Mucosa of rectum (tissue), 2 donors: ENCODE data around the gene SHROOM1.
A peak's percentile ranks its signal among the peaks of the same experiment; 100 is the strongest.

Experiments
- H3K27ac ChIP-seq, 2 donors: one replicate each; pipeline ENCODE4 v1.7.0; 2013; ENCODE audit warnings: inconsistent platforms in 2 of 2, low read depth in 2 of 2, low read length in 2 of 2
- H3K27me3 ChIP-seq, 2 donors: one replicate each; pipeline ENCODE4 v1.7.0; 2013; ENCODE audit warnings: low read length in 2 of 2; ENCODE audit not compliant: control insufficient read depth in 2 of 2, insufficient read depth in 2 of 2
- H3K36me3 ChIP-seq, 2 donors: one replicate each; pipeline ENCODE4 v1.7.0; 2013; ENCODE audit warnings: low read length in 2 of 2; ENCODE audit not compliant: control insufficient read depth in 2 of 2, insufficient read depth in 2 of 2
- H3K4me1 ChIP-seq, 2 donors: one replicate each; pipeline ENCODE4 v1.7.0; 2013; ENCODE audit warnings: low read length in 2 of 2, mild to moderate bottlenecking in 1 of 2; ENCODE audit not compliant: control insufficient read depth in 2 of 2, insufficient read depth in 2 of 2
- H3K4me3 ChIP-seq, 2 donors: one replicate each; pipeline ENCODE4 v1.7.0; 2013; ENCODE audit warnings: low read length in 2 of 2
- H3K9ac ChIP-seq, 2 donors: one replicate each; pipeline ENCODE4 v1.7.0; 2013; ENCODE audit warnings: low read length in 2 of 2, low read depth in 1 of 2, mild to moderate bottlenecking in 1 of 2
- H3K9me3 ChIP-seq, 2 donors: one replicate each; pipeline ENCODE4 v1.7.0; 2013; ENCODE audit warnings: low read length in 2 of 2; ENCODE audit not compliant: control insufficient read depth in 2 of 2
- donor health status: healthy.
- donor health status: Normal muscosa, but diverticular disease.

The SHROOM1 gene

DNA sequence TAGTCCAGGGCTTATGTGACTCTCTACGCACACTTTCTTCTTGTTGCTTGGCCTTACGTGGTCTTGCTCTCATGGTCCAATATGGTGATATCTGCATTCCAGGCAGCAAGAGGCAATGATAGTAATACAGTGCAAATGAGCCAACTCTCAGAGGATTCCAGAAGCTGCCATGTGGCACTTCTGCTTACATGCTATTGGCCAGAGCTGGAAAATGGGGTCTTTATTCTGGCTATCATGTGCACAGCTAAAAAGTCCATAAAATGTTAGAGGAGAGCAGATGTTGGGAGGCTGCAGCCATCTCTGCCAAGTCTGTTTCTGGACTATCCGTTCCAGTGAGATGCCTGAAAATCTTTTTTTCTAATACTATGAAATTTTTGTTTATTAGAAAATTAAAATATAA lies 50.5 kb downstream of the SHROOM1 start:
- H3K9me3 ChIP-seq, result no peaks in the 10 kb centered on the region
- no peaks in the 10 kb centered on the region for H3K27me3 ChIP-seq
- H3K4me1 ChIP-seq, result peaks cover 13 to 16% of the 10 kb centered on the region in 2 donors
- no peaks in the 10 kb centered on the region for H3K36me3 ChIP-seq
- no peak overlapping the region for H3K4me3 ChIP-seq
- H3K27ac ChIP-seq, result no peak overlapping the region
- no peak overlapping the region for H3K9ac ChIP-seq

DNA sequence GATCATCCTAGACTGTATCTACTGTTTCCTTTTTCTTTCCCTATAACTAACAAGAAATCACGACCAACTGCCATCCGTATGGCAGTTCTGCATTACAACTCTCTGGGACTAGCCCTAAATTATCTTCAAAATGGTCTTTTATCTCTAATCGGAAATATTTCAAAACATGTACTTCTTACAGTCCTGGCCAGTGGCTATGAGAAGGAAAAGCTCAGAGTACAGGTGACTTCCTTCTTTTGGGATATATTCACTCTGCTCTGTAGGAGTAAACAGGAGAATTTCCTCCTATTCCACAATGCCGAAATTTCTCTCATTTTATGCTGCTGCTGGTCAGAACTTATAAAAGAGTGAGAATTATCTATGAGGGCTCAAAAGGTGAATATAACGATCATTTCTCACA lies 51.6 kb downstream of the SHROOM1 start:
- Histone ChIP-seq H3K9ac (no peak overlapping the region), H3K27me3 (no peaks in the 10 kb centered on the region), H3K4me1 (peaks cover 19 to 22% of the 10 kb centered on the region in 2 donors), H3K27ac (no peak overlapping the region), H3K4me3 (no peak overlapping the region), H3K36me3 (no peaks in the 10 kb centered on the region), H3K9me3 (no peaks in the 10 kb centered on the region)

DNA sequence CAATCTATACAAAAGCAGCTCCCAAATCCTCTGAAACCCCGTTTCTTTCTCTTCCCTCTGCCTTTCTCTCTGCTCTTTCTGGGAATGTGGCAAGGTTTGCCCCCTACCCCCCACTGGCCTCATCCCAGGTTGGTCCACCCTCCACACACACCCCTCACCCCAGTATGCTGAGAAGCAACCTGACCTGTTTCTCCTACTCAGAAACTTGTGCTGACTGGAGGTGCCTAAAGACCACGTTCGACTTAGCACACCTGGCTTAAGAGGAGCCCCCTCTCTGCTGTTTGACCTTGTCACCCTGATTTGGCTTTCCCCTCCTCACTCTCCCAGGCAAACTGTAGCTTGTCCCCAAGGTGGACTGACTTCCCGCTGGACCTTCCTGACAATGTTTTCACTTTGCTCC lies 52.3 kb downstream of the SHROOM1 start:
- no peak overlapping the region for H3K27ac ChIP-seq
- no peaks in the 10 kb centered on the region for H3K36me3 ChIP-seq
- no peak overlapping the region for H3K9ac ChIP-seq
- no peaks in the 10 kb centered on the region for H3K9me3 ChIP-seq
- H3K4me1 ChIP-seq, result peaks cover 19 to 22% of the 10 kb centered on the region in 2 donors
- H3K4me3 ChIP-seq, result peak overlapping the region; percentile 75 to 82
- no peaks in the 10 kb centered on the region for H3K27me3 ChIP-seq

DNA sequence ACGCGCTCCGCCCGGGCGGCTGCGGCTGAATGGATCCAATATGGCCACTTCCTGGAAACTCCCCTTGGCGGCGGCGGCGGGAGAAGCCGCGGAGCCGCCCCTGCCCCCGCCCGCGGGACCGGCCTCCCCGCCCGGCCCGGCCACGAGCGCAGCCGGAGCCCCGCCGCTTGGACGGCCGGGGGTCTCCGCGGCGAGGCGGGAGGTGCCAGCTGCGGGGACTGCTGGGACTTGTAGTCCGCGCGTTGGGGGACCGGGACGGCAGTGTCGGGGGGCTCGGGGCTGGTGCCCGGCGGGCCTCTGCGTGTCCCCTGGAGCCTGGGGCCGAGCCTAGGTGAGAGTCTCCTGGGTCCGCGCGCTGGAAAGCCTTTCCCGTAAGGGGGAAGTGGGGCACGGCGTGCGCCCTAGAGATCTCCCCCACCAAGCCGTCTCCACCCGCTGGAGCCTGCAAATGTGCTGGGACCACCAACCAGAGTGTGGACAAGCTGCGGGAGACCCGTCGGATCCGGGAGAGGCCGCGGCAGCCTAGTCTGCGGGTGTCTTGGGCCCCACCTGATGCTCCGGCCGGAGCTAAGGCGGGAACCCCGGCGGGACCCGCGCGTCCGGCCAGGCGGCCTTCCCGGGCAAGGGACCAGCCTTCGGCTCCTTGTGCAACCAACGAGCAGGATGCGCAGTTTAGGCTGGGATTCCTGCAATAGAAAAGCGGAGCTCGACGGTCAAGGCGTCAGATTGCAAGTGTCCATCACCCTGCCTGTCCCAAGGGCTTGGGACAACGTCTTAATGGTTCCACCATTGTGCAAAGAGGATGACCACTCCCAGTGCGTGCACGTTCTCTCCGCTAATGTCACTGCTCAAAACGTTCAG lies 53.0 kb downstream of the SHROOM1 start, which contains the start of gene SEPTIN8:
TSS of gene SEPTIN8 (minus strand) at position 31 of the 861 bp plus-strand sequence. CDS start 102 bp downstream, outside the sequence.
- H3K9me3 ChIP-seq, result no peaks in the 10 kb centered on the region
- no peaks in the 10 kb centered on the region for H3K36me3 ChIP-seq
- peak within 1 kb of the TSS; percentile 46 to 55 for H3K27ac ChIP-seq
- H3K4me3 ChIP-seq, result peak within 1 kb of the TSS; percentile 75 to 82
- H3K4me1 ChIP-seq, result peaks cover 19 to 22% of the 10 kb centered on the region in 2 donors
- peak within 1 kb of the TSS; percentile 72 to 75 for H3K9ac ChIP-seq
- no peaks in the 10 kb centered on the region for H3K27me3 ChIP-seq

DNA sequence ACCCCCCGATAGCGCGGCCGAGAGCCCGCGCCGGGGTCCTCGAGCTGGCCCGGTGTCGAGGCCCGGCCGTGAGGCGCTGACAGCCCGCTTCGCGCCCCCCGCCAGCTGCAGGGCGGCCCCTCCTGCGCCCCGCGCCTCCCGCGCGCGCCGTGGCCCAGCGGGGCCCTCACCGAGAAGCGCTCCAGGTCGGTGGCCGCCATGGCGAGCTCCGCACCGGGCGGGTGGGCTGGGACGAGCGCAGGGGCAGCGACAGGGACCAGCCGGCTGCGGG lies 53.6 kb downstream of the SHROOM1 start:
- Histone ChIP-seq H3K9ac (peak overlapping the region; percentile 17 to 75), H3K27me3 (no peaks in the 10 kb centered on the region), H3K36me3 (no peaks in the 10 kb centered on the region), H3K27ac (peak overlapping the region; percentile 26 to 55), H3K4me1 (peaks cover 19 to 22% of the 10 kb centered on the region in 2 donors), H3K9me3 (no peaks in the 10 kb centered on the region), H3K4me3 (peak overlapping the region; percentile 75 to 82)

DNA sequence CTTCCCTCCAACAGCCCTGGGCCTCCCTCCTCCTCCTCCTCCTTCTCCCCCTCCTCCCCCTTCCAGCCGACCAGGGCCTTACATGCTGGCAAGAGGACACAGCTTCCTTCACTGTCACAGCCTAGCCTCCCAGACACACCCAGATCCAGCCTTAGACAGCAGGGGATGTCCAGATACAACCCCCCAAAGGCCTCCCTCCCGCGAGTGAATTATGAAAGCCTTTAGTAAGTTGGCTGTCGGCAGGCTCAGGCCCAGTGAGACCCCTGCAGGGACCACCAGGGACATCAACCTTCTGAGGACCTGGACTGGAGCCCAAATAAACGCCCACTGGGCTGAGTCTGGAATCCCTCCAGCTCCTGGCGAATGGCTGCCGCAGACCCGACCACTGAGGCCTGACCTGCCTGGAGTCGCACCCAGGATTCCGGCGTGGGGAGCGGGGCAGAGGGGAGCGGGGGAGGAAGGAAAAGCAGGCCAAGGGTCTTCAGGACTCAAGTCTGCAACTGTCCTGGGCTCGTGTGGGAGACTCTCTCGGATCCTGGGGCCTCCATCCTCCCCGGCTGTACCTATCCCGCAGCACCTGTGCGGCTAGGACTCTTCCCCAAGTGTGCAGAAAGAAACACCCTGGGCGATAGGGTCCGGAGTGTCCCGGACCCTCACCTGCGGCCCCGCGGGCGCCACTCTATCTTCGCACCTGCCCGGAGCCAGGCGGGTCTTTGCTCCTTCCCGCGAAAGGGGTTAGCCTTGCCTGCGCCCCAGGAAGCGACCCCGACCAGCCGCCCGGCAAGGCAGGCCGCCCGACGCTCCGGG lies 54.1 kb downstream of the SHROOM1 start:
- Histone ChIP-seq H3K9me3 (no peaks in the 10 kb centered on the region), H3K36me3 (no peaks in the 10 kb centered on the region), H3K4me1 (peaks cover 19 to 22% of the 10 kb centered on the region in 2 donors), H3K9ac (peak overlapping the region; percentile 17 to 75), H3K4me3 (peak overlapping the region; percentile 75 to 82), H3K27me3 (no peaks in the 10 kb centered on the region), H3K27ac (peak overlapping the region; percentile 26 to 55)

DNA sequence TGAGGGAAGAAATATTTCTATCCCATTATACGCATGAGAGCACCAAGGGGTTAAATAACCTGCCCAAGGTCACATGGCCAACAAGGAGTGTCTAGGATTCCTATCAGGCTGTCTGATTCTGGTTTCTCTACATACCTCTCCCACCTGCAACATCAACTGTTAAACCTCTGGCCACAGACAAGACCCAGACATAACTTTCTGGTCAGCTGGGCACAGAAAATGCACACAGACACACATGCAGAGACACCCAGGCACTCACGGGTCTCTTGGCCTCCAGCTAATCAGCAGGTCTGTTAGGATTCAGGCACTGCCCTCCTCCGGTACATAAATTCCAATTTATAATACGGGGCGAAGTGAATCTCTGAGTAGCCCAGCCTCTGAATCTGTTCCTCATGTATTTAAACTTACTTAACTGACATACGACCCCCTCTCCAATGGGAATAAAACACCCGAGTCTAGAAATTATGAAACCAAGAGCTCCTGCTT lies 54.9 kb downstream of the SHROOM1 start:
- Histone ChIP-seq H3K9ac (no peak overlapping the region), H3K27me3 (no peaks in the 10 kb centered on the region), H3K9me3 (no peaks in the 10 kb centered on the region), H3K4me3 (peak overlapping the region; percentile 75 to 82), H3K27ac (no peak overlapping the region), H3K4me1 (peaks cover 19 to 22% of the 10 kb centered on the region in 2 donors), H3K36me3 (no peaks in the 10 kb centered on the region)

DNA sequence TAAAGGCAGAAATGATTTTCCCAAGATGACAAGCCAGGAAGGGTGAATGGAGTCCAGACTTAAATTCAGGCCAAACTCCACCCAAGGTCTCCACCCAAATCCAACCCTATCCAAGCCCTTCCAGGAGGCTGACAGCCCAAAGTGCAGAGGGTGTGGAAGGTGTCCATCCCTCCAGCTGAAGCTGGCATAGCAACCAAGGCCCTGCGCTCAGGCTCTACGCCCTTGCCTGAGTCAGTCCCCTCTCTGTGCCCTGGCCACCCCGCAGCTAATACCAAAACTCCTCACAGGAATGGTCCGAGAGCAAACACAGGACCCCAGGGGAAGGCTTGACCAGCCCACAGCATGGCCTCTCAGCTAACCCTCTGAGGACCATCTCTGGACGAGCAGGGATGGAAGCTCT lies 55.6 kb downstream of the SHROOM1 start:
- peaks cover 19 to 22% of the 10 kb centered on the region in 2 donors for H3K4me1 ChIP-seq
- no peaks in the 10 kb centered on the region for H3K27me3 ChIP-seq
- no peaks in the 10 kb centered on the region for H3K36me3 ChIP-seq
- no peak overlapping the region for H3K27ac ChIP-seq
- H3K9me3 ChIP-seq, result no peaks in the 10 kb centered on the region
- peak overlapping the region in 1 of 2 donors; percentile 13 for H3K9ac ChIP-seq
- peak overlapping the region in 1 of 2 donors; percentile 75 for H3K4me3 ChIP-seq

DNA sequence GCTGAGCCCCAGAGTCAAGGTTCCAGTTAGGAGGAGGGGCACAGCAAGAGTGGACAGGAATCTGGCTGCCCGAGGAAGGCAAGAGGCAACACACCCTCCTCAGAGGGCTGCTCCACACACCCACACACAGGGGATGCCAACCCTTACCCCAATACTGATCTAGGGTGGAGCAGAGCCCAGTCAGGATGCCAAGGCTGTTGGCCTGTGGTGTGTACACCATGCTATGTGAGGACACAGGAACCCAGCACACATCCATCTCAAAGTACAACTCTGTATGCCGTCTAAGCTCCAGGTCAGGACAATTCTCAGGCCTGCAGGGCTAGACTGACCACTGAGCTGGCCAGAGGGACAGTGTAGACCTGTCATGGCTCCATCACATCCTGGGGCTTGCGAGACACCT lies 56.0 kb downstream of the SHROOM1 start:
- H3K36me3 ChIP-seq, result no peaks in the 10 kb centered on the region
- peaks cover 19 to 22% of the 10 kb centered on the region in 2 donors for H3K4me1 ChIP-seq
- no peaks in the 10 kb centered on the region for H3K27me3 ChIP-seq
- no peak overlapping the region for H3K9ac ChIP-seq
- H3K9me3 ChIP-seq, result no peaks in the 10 kb centered on the region
- no peak overlapping the region for H3K4me3 ChIP-seq
- no peak overlapping the region for H3K27ac ChIP-seq
